Measurements from ENCODE around the gene DISC1. TPM values are rescaled to one million over a fixed set of nuclear protein-coding genes. Genes with fewer than 3 reads are reported as not detected.

Gene DISC1
- polyA plus RNA-seq, 1 of the 3 experiments (the other 2 are of a cell fraction) = 1.7 TPM

DNA sequence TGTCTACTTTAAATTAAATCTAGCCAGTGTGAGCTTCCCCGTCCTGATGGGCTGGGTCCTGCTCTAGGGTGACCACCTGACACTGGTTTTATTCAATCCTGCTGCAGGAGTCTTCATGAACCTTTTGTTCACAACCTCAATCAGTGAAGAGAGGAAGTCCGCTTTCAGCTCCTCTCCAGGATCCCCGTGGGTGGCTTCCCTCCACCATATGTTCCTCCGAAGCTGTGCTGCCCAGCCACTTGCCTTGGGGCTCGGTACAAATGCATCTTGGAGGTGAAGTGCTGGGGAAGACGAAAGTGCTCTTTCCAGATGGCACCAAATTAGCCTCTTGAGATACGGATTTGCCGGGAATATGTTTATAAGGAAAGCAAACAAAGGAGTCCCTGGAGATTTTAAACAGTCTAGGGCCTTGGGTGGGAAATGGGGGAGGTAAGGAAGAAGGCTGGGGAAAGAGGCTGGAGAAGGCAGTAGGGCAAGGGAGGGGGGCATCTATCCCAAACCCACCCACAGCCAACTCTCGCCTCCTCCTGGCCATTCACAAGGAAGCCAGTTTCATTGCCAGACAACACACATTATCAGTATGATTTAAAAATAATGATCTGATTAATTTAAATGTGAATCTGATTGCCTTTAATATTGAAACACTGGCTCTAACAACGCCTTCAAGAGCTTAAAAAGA is 430.8 kb downstream of the DISC1 start:
- POLR2A ChIA-PET = no interaction called here
- Histone ChIP-seq H3K9me3 (no peaks in the 10 kb centered on the region), H3K36me3 (replicated peaks in 1 of 2; ENCODE audit: control insufficient read depth in 1 of 2, insufficient read depth in 2 of 2, low read length in 1 of 2) (no peaks in the 10 kb centered on the region), H3F3A (replicated peaks; ENCODE audit: insufficient read depth) (no peaks in the 10 kb centered on the region), H3K27ac (ENCODE audit: low read depth in 2 of 2, low read length in 1 of 2) (no peak overlapping the region), H4K20me1 (ENCODE audit: insufficient read depth) (no peaks in the 10 kb centered on the region), H3K9me2 (no peaks in the 10 kb centered on the region), H3K9ac (no peak overlapping the region), H3K27me3 (ENCODE audit: insufficient read depth) (no peaks in the 10 kb centered on the region), H3K4me2 (no peak overlapping the region), H3K4me3 (ENCODE audit: low read depth in 2 of 2, low read length in 1 of 2) (no peak overlapping the region), H3K79me2 (ENCODE audit: insufficient read depth) (no peaks in the 10 kb centered on the region), H3K4me1 (ENCODE audit: control insufficient read depth in 1 of 2, insufficient read depth in 2 of 2, low read depth in 1 of 2, low read length in 1 of 2) (no peaks in the 10 kb centered on the region), H2AFZ (ENCODE audit: low read depth) (no peak overlapping the region)
- CTCF ChIA-PET = interaction anchor here (0.6 kb wide), 1 partner anchor 22 kb away, joined by 3 read pairs; no protein-coding TSS in a partner anchor
- WGBS (ENCODE audit: low lambda C conversion rate) = 60% methylated on average over 10 of the region's 10 CpGs
- no peak for DNase-seq
- TF ChIP-seq MXI1 (IDR thresholded peaks at IDR 0.05; ENCODE audit: low read depth, low read length) (no peak), MAX (IDR thresholded peaks at IDR 0.05; ENCODE audit: low read depth) (no peak), NRF1 (IDR thresholded peaks at IDR 0.05; ENCODE audit: low read depth, low read length) (no peak), EZH2phosphoT487 (IDR thresholded peaks at IDR 0.05; ENCODE audit: borderline replicate concordance, low read depth) (no peak), USF1 (IDR thresholded peaks at IDR 0.05; ENCODE audit: borderline replicate concordance, low read depth) (no peak), EP300 (IDR thresholded peaks at IDR 0.05; ENCODE audit: borderline replicate concordance in 1 of 2, low read depth in 1 of 2, low read length in 1 of 2) (no peak)

- POLR2A ChIA-PET = no interaction called here
- CTCF ChIA-PET = interaction anchor here (0.6 kb wide), 1 partner anchor 22 kb away, joined by 3 read pairs; no protein-coding TSS in a partner anchor
- Histone ChIP-seq H3K4me1 (ENCODE audit: control insufficient read depth in 1 of 2, insufficient read depth in 2 of 2, low read depth in 1 of 2, low read length in 1 of 2) (no peaks in the 10 kb centered on the region), H3K27ac (ENCODE audit: low read depth in 2 of 2, low read length in 1 of 2) (no peak overlapping the region), H3K9me2 (no peaks in the 10 kb centered on the region), H3F3A (replicated peaks; ENCODE audit: insufficient read depth) (no peaks in the 10 kb centered on the region), H3K27me3 (ENCODE audit: insufficient read depth) (no peaks in the 10 kb centered on the region), H3K4me3 (ENCODE audit: low read depth in 2 of 2, low read length in 1 of 2) (no peak overlapping the region), H4K20me1 (ENCODE audit: insufficient read depth) (no peaks in the 10 kb centered on the region), H3K79me2 (ENCODE audit: insufficient read depth) (no peaks in the 10 kb centered on the region), H3K9me3 (no peaks in the 10 kb centered on the region), H3K4me2 (no peak overlapping the region), H3K36me3 (replicated peaks in 1 of 2; ENCODE audit: control insufficient read depth in 1 of 2, insufficient read depth in 2 of 2, low read length in 1 of 2) (no peaks in the 10 kb centered on the region), H3K9ac (no peak overlapping the region), H2AFZ (ENCODE audit: low read depth) (no peak overlapping the region)
- TF ChIP-seq, protein P1, sequence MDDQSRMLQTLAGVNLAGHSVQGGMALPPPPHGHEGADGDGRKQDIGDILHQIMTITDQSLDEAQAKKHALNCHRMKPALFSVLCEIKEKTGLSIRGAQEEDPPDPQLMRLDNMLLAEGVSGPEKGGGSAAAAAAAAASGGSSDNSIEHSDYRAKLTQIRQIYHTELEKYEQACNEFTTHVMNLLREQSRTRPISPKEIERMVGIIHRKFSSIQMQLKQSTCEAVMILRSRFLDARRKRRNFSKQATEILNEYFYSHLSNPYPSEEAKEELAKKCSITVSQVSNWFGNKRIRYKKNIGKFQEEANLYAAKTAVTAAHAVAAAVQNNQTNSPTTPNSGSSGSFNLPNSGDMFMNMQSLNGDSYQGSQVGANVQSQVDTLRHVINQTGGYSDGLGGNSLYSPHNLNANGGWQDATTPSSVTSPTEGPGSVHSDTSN (IDR thresholded peaks at IDR 0.05) = no peak
- no peak for TF ChIP-seq TEAD4 (IDR thresholded peaks at IDR 0.05; ENCODE audit: borderline replicate concordance, insufficient read depth)
- no peak for TF ChIP-seq EP300 (IDR thresholded peaks at IDR 0.05; ENCODE audit: borderline replicate concordance in 1 of 2, low read depth in 1 of 2, low read length in 1 of 2)
- TF ChIP-seq EZH2phosphoT487 (IDR thresholded peaks at IDR 0.05; ENCODE audit: borderline replicate concordance, low read depth) = no peak
- no peak for TF ChIP-seq RFX5 (IDR thresholded peaks at IDR 0.05; ENCODE audit: low read length)
- no peak for TF ChIP-seq RXRA (IDR thresholded peaks at IDR 0.05; ENCODE audit: borderline replicate concordance, low read depth)
- TF ChIP-seq USF1 (IDR thresholded peaks at IDR 0.05; ENCODE audit: borderline replicate concordance, low read depth) = no peak
- no peak for TF ChIP-seq GABPA (IDR thresholded peaks at IDR 0.05; ENCODE audit: low read depth)
- no peak for TF ChIP-seq RAD21 (IDR thresholded peaks at IDR 0.05; ENCODE audit: low read length)
- TF ChIP-seq SIN3A (IDR thresholded peaks at IDR 0.05; ENCODE audit: borderline replicate concordance, low read depth, low read length) = no peak
- TF ChIP-seq, protein P2, sequence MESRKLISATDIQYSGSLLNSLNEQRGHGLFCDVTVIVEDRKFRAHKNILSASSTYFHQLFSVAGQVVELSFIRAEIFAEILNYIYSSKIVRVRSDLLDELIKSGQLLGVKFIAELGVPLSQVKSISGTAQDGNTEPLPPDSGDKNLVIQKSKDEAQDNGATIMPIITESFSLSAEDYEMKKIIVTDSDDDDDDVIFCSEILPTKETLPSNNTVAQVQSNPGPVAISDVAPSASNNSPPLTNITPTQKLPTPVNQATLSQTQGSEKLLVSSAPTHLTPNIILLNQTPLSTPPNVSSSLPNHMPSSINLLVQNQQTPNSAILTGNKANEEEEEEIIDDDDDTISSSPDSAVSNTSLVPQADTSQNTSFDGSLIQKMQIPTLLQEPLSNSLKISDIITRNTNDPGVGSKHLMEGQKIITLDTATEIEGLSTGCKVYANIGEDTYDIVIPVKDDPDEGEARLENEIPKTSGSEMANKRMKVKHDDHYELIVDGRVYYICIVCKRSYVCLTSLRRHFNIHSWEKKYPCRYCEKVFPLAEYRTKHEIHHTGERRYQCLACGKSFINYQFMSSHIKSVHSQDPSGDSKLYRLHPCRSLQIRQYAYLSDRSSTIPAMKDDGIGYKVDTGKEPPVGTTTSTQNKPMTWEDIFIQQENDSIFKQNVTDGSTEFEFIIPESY (IDR thresholded peaks at IDR 0.05; ENCODE audit: borderline replicate concordance, low read depth) = no peak
- no peak for TF ChIP-seq MXI1 (IDR thresholded peaks at IDR 0.05; ENCODE audit: low read depth, low read length)
- WGBS (ENCODE audit: low lambda C conversion rate) = 29% methylated on average over 1 of the region's 1 CpG
- no peak for DNase-seq
These were observed 431.3 kb downstream of the DISC1 start for GRCh38 chr1:232057896-232058274.

Measured in SK-N-SH (cell line).